ENCODE results near the gene RANBP10.
A peak's percentile ranks its signal among the peaks of the same experiment; 100 is the strongest.

The RANBP10 gene

GRCh38 chr16:67746846-67747245 lies 59.5 kb downstream of the RANBP10 start:
- DNase-seq (ENCODE audit: low read depth in 2 of 2) = no peak

DNA sequence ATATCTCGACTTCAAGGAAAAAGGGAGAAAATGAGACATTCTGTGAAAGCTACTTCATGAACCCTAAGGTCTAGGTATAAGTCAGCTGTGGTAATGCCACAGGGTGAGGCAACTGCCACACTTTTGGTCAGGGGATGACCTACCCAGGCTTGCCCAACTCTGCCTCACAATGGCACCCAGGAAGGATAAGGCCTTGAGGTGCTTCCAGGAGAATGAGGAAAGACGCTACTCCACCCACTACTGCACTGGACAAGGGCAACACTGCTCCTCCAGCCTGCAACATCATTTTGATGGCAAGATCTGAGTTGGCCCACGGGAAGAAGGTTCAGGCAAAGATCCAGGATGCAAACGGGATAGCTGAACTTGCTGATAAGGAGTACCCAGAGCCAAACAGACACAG lies 65.2 kb downstream of the RANBP10 start:
- DNase-seq (ENCODE audit: low read depth in 2 of 2) = no peak

DNA sequence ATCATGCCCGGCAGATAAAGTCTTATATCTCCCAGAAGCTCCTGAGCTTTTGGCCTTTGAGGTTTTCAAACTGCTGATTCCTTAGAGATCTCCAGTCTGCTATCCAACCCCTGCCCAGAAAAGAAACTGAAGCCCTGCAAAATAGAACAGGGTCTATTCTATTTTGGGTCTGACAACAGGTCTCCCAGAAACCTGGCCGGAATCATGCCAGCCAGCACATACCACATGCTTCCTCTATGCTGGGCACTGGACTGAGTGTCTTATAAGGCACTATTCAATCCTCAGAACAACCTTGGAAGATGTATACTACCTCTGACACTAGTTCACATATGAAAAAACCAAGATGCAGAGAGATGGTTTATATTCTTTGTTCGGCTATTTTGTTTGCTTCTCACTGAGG lies 66.0 kb downstream of the RANBP10 start:
- DNase-seq (ENCODE audit: low read depth in 2 of 2) = no peak

GRCh38 chr16:67736858-67737257 lies 69.5 kb downstream of the RANBP10 start:
- no peak for DNase-seq (ENCODE audit: low read depth in 2 of 2)

GRCh38 chr16:67734731-67735201 lies 71.6 kb downstream of the RANBP10 start:
- no peak for DNase-seq (ENCODE audit: low read depth in 2 of 2)

GRCh38 chr16:67733734-67734470 lies 72.5 kb downstream of the RANBP10 start:
- no peak for DNase-seq (ENCODE audit: low read depth in 2 of 2)

GRCh38 chr16:67731753-67732095 lies 74.6 kb downstream of the RANBP10 start:
- DNase-seq (ENCODE audit: low read depth in 2 of 2) = no peak

- DNase-seq (ENCODE audit: low read depth in 2 of 2) = no peak
These were observed 75.1 kb downstream of the RANBP10 start for GRCh38 chr16:67731071-67731752.

GRCh38 chr16:67730326-67730725 lies 76.0 kb downstream of the RANBP10 start:
- DNase-seq (ENCODE audit: low read depth in 2 of 2) = no peak

GRCh38 chr16:67729636-67730248 lies 76.6 kb downstream of the RANBP10 start:
- DNase-seq (ENCODE audit: low read depth in 2 of 2) = no peak

DNA sequence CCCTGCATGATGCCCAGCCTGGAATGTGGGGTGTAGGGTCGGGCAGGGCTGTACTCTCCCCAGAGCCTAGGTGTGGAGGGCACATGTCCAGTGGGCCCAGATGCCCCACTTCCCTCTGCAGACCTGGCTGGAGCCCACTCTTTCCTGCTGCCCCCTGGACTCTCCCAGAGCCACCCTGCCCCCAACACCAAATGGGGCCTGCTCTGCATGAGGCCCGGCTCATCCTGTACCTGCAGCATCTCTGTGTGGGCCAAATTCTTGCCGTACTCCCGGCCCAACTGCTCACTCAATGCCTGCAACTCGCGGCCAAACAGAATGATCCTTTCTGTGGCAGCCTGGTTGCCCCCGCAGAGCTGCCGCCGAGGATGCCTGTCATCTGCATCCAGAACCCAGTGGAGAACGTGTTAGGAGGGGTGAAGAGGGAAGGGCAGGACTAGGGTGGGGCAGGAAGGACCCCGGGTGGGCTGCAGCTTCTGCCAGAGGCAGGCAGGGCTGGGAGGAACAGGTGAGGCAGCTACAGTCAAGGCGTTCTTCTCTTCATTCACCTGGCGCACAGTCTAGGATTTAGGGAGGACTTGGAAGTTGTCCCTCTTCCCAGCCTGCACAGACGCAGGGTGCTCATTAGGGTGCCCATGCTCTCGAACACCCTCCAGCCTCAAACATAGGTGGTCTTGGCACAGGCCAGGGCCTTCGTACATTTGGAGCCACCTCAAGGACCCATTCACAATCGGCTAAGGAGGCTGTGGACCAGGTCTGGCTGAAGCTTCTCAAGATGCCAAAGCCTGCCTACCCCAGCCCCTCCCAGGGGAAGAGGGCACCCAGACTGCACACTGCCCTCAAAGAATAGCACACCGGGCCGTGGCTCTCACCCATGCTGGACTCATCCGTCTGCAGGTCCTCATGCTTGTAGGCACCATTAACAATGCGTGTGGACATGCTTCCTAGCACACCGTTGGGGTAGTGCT lies 78.6 kb downstream of the RANBP10 start:
- DNase-seq (ENCODE audit: low read depth in 2 of 2) = no peak

GRCh38 chr16:67726106-67727034 lies 80.0 kb downstream of the RANBP10 start:
- no peak for DNase-seq (ENCODE audit: low read depth in 2 of 2)

DNA sequence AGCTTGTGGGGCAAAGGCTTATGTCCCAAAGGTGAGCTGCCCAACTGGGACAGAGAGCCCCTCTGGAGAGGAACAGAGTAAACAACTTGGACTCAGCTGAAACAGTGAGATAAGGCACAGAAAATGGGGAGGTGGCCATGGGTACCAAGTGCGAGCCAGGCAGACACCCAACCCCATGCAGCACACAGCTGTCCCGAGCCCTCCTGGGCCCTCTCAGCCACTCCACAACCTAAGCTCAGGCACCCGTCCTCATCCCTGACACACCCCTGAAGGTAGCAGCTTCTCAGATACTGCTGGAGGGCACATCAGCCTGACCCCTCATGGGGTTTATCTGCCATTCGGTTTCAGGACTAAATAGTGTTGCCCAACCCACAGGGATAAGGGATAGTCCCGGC lies 82.5 kb downstream of the RANBP10 start:
- no peak for DNase-seq (ENCODE audit: low read depth in 2 of 2)

DNA sequence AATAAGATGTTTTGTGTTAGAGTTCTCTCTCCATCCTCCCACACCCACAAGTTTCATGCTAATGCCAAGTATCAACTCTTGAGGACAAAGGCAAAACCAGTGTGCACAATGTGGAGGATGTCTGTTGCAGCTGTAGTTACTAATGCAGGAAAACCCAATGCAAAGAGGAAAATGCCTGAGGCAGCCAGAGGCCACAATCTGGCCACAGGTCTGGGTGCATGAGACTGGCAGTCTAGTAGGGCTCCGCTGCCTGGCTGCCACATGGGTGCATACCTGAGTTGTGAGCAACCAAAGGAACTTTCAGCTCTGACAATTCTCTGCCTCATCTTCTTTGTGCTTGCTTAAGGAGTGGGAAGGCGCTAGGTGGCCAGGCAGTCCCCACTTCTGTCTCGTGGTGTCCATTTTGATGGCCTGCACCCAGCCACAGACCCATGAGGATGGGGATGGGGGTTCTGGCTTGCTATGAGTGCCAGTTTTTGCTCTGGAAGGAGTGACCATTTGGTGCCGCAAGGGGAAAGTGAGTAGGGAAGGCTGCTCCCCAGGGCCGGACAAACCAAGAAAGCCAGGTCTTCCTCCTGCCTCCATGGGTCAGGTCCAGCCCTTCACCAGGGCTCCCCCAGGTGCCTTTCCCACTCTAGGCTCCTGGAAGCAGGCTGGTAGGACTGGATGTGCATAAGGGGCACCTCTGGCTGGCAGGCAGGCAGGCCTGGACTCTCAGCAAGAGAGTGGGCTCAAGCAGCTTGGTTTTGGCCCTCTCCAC lies 83.0 kb downstream of the RANBP10 start:
- no peak for DNase-seq (ENCODE audit: low read depth in 2 of 2)

- no peak for DNase-seq (ENCODE audit: low read depth in 2 of 2)
These were observed 86.1 kb downstream of the RANBP10 start for GRCh38 chr16:67720236-67720635.

DNA sequence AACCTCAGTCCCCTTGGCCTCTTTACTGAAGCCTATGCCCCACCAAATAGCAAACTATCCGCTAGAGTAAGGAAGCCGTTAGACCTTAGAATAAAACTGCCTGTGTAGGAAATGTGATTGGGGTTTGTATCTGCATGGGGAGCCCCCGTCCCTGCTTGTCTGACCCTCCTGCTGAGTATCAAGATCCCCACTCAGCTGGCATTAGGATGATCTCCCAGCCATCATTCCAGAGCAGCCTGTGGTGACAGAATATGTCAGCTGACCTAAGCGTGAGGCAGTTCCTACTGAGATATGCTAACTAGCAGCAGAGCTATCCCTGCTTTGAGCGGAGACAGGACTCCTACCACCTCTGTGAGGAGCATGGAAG lies 86.6 kb downstream of the RANBP10 start:
- no peak for DNase-seq (ENCODE audit: low read depth in 2 of 2)

DNA sequence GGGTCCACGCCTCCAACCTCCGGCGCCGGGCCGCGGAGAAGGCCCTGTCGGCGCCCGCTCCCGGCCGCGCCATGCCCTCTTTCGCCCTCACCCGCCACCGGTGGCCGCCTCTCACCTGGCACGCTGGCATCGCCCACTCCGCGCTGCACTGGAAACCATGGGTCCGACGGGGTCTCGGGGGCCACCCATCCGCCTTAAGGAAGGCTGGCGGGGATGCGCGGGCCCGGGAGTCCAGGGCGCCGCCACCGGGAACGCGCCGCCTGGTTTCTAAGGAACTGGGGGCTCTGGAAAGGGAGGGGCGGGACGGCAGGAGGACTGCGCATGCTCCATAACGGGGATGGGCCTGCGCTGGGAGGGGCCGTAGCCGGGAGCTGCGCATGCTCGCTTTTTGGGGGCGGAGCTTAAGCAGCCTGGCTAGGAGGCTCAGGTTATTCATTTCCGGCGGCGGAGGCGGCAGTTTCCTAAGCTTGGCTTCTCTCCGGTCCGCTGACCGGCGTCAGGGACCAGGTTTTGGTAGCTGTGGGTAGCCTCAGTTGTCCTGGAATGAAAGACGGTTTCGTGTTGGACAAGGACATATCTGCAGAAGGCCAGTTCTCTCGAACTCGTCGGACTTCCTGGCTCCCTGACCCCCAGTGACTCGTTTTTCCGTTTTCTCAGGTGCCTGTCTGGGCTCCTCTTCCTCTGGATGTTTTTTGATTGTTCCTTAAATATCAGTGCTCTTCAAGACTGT lies 87.1 kb downstream of the RANBP10 start, which contains the start of gene GFOD2:
Gene GFOD2, minus strand, starts transcription at position 269 of the 730 bp plus-strand sequence. CDS start 33,601 bp downstream, outside the sequence.
- peak; percentile 98 for DNase-seq (ENCODE audit: low read depth in 2 of 2)

DNA sequence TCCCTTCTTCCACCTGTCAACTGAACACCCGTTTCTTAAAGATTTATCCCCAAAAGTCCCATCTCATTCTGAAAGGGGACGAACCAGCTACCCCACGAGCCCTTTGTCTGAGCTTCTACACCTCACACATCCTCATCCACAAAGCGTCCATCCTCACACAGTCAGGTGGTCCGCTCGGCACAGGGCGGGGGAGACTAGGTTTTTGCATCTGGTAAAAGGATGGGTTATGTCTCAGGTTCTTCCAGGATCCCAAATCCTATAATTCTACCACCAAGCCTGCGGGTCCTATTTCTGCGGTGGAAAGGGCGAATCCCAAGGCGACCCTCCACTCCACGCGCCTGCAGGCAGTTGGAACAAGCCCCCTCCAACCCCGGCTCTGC lies 87.7 kb downstream of the RANBP10 start:
- no peak for DNase-seq (ENCODE audit: low read depth in 2 of 2)

GRCh38 chr16:67716097-67716496 lies 90.3 kb downstream of the RANBP10 start:
- DNase-seq (ENCODE audit: low read depth in 2 of 2) = no peak

Measured in stimulated activated CD8-positive, alpha-beta memory T cell treated with anti-CD3 and anti-CD28 coated beads, Interleukin-2, amount 100 ng/mL, for 1 hour (primary cell).